Trophoblast cell (in vitro differentiated cells and primary cell): Measurements from ENCODE around the gene CLK2.

Source experiments
- DNase-seq, 2 donors: peaks; one replicate each; pipeline ENCODE4 v3.0.0-alpha.2; 2016
- H2AFZ ChIP-seq: 2 replicates; pipeline ENCODE4 v1.6.1; 2013; ENCODE audit warnings: low read length, moderate library complexity, mild to moderate bottlenecking; ENCODE audit not compliant: insufficient read depth, poor library complexity
- H2AK5ac ChIP-seq: 2 replicates; pipeline ENCODE4 v1.6.1; 2013; ENCODE audit warnings: mild to moderate bottlenecking, low read length
- H2BK120ac ChIP-seq: 2 replicates; pipeline ENCODE4 v1.6.1; 2013; ENCODE audit warnings: low read length, mild to moderate bottlenecking, moderate library complexity; ENCODE audit not compliant: insufficient read depth, poor library complexity
- H2BK12ac ChIP-seq: 2 replicates; pipeline ENCODE4 v1.6.1; 2013; ENCODE audit warnings: mild to moderate bottlenecking, low read length, moderate library complexity
- H2BK5ac ChIP-seq: 2 replicates; pipeline ENCODE4 v1.6.1; 2013; ENCODE audit warnings: low read length, low read depth, moderate library complexity, mild to moderate bottlenecking; ENCODE audit not compliant: poor library complexity
- H3K14ac ChIP-seq: 2 replicates; pipeline ENCODE4 v1.6.1; 2013; ENCODE audit warnings: mild to moderate bottlenecking, low read length
- H3K18ac ChIP-seq: 2 replicates; pipeline ENCODE4 v1.6.1; 2013; ENCODE audit warnings: mild to moderate bottlenecking, low read length
- H3K23ac ChIP-seq: 2 replicates; pipeline ENCODE4 v1.6.1; 2013; ENCODE audit warnings: low read length
- H3K27ac ChIP-seq: 2 replicates; pipeline ENCODE4 v1.5.1; 2013; ENCODE audit warnings: low read depth, mild to moderate bottlenecking, inconsistent platforms, low read length, moderate library complexity
- H3K27me3 ChIP-seq: 2 replicates; pipeline ENCODE4 v1.6.1; 2013; ENCODE audit warnings: inconsistent platforms, mild to moderate bottlenecking, low read length, moderate library complexity; ENCODE audit not compliant: insufficient read depth
- H3K36me3 ChIP-seq, 2 experiments: 1 replicate in 1 of 2; 2 replicates in 1 of 2; pipeline ENCODE4 v1.6.1; 2013; ENCODE audit warnings: low read length in 2 of 2, mild to moderate bottlenecking in 2 of 2, moderate library complexity in 1 of 2; ENCODE audit not compliant: insufficient read depth in 2 of 2, control insufficient read depth in 1 of 2
- H3K4ac ChIP-seq: 2 replicates; pipeline ENCODE4 v1.6.1; 2013; ENCODE audit warnings: low read depth, mild to moderate bottlenecking, low read length, moderate library complexity
- H3K4me1 ChIP-seq, 2 experiments: 1 replicate in 1 of 2; 2 replicates in 1 of 2; pipeline ENCODE4 v1.6.1; 2013; ENCODE audit warnings: low read length in 2 of 2, mild to moderate bottlenecking in 2 of 2, moderate library complexity in 1 of 2; ENCODE audit not compliant: insufficient read depth in 2 of 2, control insufficient read depth in 1 of 2
- H3K4me2 ChIP-seq: 2 replicates; pipeline ENCODE4 v1.6.1; 2013; ENCODE audit warnings: inconsistent platforms, mild to moderate bottlenecking, low read length, moderate library complexity
- H3K4me3 ChIP-seq: 2 replicates; pipeline ENCODE4 v1.5.1; 2013; ENCODE audit warnings: mild to moderate bottlenecking, low read depth, low read length, inconsistent platforms
- H3K79me1 ChIP-seq: one replicate; pipeline ENCODE4 v1.6.1; 2013; ENCODE audit warnings: low read length
- H3K79me2 ChIP-seq: 2 replicates; pipeline ENCODE4 v1.6.1; 2013; ENCODE audit warnings: low read length, mild to moderate bottlenecking; ENCODE audit not compliant: control insufficient read depth, insufficient read depth, poor library complexity
- H3K9ac ChIP-seq: 2 replicates; pipeline ENCODE4 v1.6.1; 2013; ENCODE audit warnings: mild to moderate bottlenecking, low read length
- H3K9me3 ChIP-seq: 2 replicates; pipeline ENCODE4 v1.6.1; 2013; ENCODE audit warnings: low read depth, mild to moderate bottlenecking, control low read depth, inconsistent platforms, low read length; ENCODE audit not compliant: insufficient read depth
- H4K12ac ChIP-seq: 2 replicates; pipeline ENCODE4 v1.6.1; 2013; ENCODE audit warnings: low read depth, mild to moderate bottlenecking, low read length, moderate library complexity
- H4K8ac ChIP-seq: 2 replicates; pipeline ENCODE4 v1.6.1; 2013; ENCODE audit warnings: low read depth, mild to moderate bottlenecking, low read length, moderate library complexity
- H4K91ac ChIP-seq: one replicate; pipeline ENCODE4 v1.6.1; 2013; ENCODE audit warnings: low read depth, mild to moderate bottlenecking, low read length, moderate library complexity
- WGBS: extraction: QIAGEN DNeasy Blood & Tissue Kit; methylation state at CpG from one replicate; pipeline ENCODE4 v1.1.7; 2013; ENCODE audit warnings: missing lambda C conversion rate; ENCODE audit not compliant: insufficient read length, insufficient coverage; ENCODE audit errors: extremely low coverage; 5-methylcytosine and 5-hydroxymethylcytosine counted together

CLK2 gene

DNA sequence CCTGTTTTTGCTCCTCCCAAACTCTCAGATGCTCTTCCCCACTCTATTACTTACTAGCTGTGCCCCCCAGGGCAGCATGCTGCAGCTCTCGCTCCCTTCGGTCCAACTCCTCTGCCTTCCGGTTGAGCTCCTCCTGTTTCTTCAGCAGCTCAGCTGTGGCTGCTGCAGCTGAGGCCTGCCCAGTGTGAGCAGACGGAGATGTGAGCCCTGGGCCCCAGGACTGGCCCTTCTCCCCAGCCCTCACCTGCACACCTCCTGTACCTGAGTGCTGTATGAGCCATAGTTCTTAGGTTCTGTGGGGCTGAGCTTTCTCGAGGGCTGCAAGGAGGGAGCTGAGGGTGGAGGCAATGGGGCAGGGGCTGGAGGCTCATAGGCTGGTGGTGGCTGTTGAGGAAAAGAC is 13.0 kb downstream of the CLK2 start:
- Histone ChIP-seq H4K12ac (no peak overlapping the region), H4K8ac (no peak overlapping the region), H3K36me3 (peaks cover 36 to 44% of the 10 kb centered on the region in 2 experiments), H2BK5ac (no peak overlapping the region), H2BK120ac (no peak overlapping the region), H3K14ac (no peak overlapping the region), H2AK5ac (no peak overlapping the region), H3K79me1 (peaks cover 9% of the 10 kb centered on the region), H3K79me2 (peaks cover 9% of the 10 kb centered on the region), H3K18ac (no peak overlapping the region), H4K91ac (no peak overlapping the region), H3K4ac (no peak overlapping the region), H3K27me3 (no peaks in the 10 kb centered on the region), H3K4me2 (no peak overlapping the region), H3K4me3 (no peak overlapping the region), H2BK12ac (no peak overlapping the region), H3K27ac (no peak overlapping the region), H3K9me3 (no peaks in the 10 kb centered on the region), H3K9ac (no peak overlapping the region), H2AFZ (no peak overlapping the region), H3K23ac (no peak overlapping the region), H3K4me1 (peaks cover 9 to 11% of the 10 kb centered on the region in 2 experiments)
- no peak for DNase-seq
- WGBS: no CpG with 5 or more reads among the region's 5 CpGs

GRCh38 chr1:155256058-155256852 is 17.0 kb downstream of the CLK2 start:
- no peak overlapping the region for H3K27ac ChIP-seq

DNA sequence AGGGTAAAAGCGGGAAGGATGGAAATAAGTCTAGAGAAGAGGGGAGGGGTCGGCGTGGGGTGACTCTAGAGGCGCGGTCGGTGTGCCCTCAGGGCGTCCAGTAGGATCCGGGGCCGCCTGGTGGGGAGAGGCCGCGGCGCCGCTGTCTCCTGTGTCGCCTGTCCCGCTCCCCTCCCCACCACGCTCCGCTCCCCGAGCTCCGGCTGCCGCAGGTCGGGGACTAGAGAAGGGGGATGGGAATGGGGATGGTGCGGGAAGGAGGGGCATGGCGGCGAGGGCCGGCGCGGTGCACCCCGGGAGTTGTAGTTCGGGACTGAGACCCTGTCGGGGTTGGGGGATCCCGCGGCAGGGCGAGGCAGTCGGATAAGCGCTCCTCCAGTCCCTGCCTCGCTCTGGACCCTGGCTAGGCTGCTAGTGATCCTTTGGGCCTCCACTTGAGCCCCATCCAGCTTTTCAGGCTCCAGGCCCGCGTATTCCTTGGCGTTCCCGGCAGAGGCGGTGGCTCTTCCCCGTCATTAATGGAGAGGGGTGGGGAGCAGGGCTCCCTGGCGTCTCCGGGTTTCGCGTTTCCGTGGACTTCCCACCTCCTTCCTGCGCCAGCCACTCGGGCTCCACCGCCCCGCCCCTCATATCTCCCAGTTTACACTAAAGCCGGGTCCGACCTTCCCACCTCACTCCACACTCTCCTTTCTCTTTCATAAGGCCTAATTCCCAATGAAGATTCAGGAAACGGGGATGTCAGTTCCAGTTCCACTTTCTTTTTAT is 17.9 kb downstream of the CLK2 start, which contains the start of gene ENTREP3:
TSS of gene ENTREP3 (minus strand) at position 241 of the 765 bp plus-strand sequence. CDS start 606 bp downstream, outside the sequence.
- Histone ChIP-seq H3K27ac (peak within 1 kb of the TSS; percentile 90), H3K4me3 (peak within 1 kb of the TSS; percentile 84), H2AK5ac (peak within 1 kb of the TSS; percentile 93), H3K14ac (peak within 1 kb of the TSS; percentile 90), H3K4me1 (peaks cover 21 to 24% of the 10 kb centered on the region in 2 experiments), H3K18ac (peak within 1 kb of the TSS; percentile 81), H3K9ac (peak within 1 kb of the TSS; percentile 92), H3K23ac (no peak within 1 kb of the TSS), H3K79me2 (peaks cover 10% of the 10 kb centered on the region), H4K12ac (peak within 1 kb of the TSS; percentile 66), H2BK5ac (peak within 1 kb of the TSS; percentile 70), H3K27me3 (no peaks in the 10 kb centered on the region), H4K91ac (peak within 1 kb of the TSS; percentile 81), H2BK12ac (peak within 1 kb of the TSS; percentile 46), H3K4me2 (peak within 1 kb of the TSS; percentile 96), H2AFZ (peak within 1 kb of the TSS; percentile 67), H4K8ac (peak within 1 kb of the TSS; percentile 80), H3K9me3 (no peaks in the 10 kb centered on the region), H2BK120ac (peak within 1 kb of the TSS; percentile 83), H3K36me3 (peaks cover 23 to 29% of the 10 kb centered on the region in 2 experiments), H3K4ac (peak within 1 kb of the TSS; percentile 62), H3K79me1 (peaks cover 13% of the 10 kb centered on the region)
- no CpG with 5 or more reads among the region's 54 CpGs for WGBS
- DNase-seq: peak; percentile 42 to 62

More at GRCh38 chr1:155256058-155256852, 17.0 kb downstream of the CLK2 start:
- H3K79me1 ChIP-seq: peaks cover 10% of the 10 kb centered on the region
- H2BK12ac ChIP-seq: no peak overlapping the region
- peak overlapping the region; percentile 78 for H4K8ac ChIP-seq
- peak overlapping the region; percentile 81 for H4K91ac ChIP-seq
- no peak for DNase-seq
- H3K4me3 ChIP-seq: peak overlapping the region; percentile 4
- H3K4me2 ChIP-seq: peak overlapping the region; percentile 96
- no peak overlapping the region for H3K4ac ChIP-seq
- H3K79me2 ChIP-seq: peaks cover 9% of the 10 kb centered on the region
- no CpG with 5 or more reads among the region's 20 CpGs for WGBS
- H3K9me3 ChIP-seq: no peaks in the 10 kb centered on the region
- no peak overlapping the region for H2BK120ac ChIP-seq
- H4K12ac ChIP-seq: peak overlapping the region; percentile 66
- H3K14ac ChIP-seq: peak overlapping the region; percentile 39
- H3K9ac ChIP-seq: no peak overlapping the region
- H2AK5ac ChIP-seq: peak overlapping the region; percentile 93
- H3K27me3 ChIP-seq: no peaks in the 10 kb centered on the region
- peaks cover 24 to 25% of the 10 kb centered on the region in 2 experiments for H3K36me3 ChIP-seq
- H3K4me1 ChIP-seq: peaks cover 24% of the 10 kb centered on the region in 2 experiments
- no peak overlapping the region for H3K18ac ChIP-seq
- no peak overlapping the region for H3K23ac ChIP-seq
- H2AFZ ChIP-seq: peak overlapping the region; percentile 50
- no peak overlapping the region for H2BK5ac ChIP-seq

GRCh38 chr1:155254714-155255242 is 18.5 kb downstream of the CLK2 start:
- H4K91ac ChIP-seq: peak overlapping the region; percentile 81
- H3K9me3 ChIP-seq: no peaks in the 10 kb centered on the region
- H2BK120ac ChIP-seq: peak overlapping the region; percentile 40
- peak overlapping the region; percentile 29 for H3K9ac ChIP-seq
- H3K27ac ChIP-seq: peak overlapping the region; percentile 90
- H3K14ac ChIP-seq: peak overlapping the region; percentile 90
- H3K79me2 ChIP-seq: peaks cover 11% of the 10 kb centered on the region
- peaks cover 13% of the 10 kb centered on the region for H3K79me1 ChIP-seq
- peak overlapping the region; percentile 96 for H3K4me2 ChIP-seq
- peak overlapping the region; percentile 69 for H2AK5ac ChIP-seq
- H3K23ac ChIP-seq: no peak overlapping the region
- H4K12ac ChIP-seq: peak overlapping the region; percentile 33
- H3K4me1 ChIP-seq: peaks cover 23 to 25% of the 10 kb centered on the region in 2 experiments
- H3K4ac ChIP-seq: peak overlapping the region; percentile 62
- peak overlapping the region; percentile 7 for H2BK12ac ChIP-seq
- peak overlapping the region; percentile 80 for H4K8ac ChIP-seq
- no peak overlapping the region for H2BK5ac ChIP-seq
- peak overlapping the region; percentile 84 for H3K4me3 ChIP-seq
- peak overlapping the region; percentile 67 for H2AFZ ChIP-seq
- WGBS: no CpG with 5 or more reads among the region's 35 CpGs
- H3K27me3 ChIP-seq: no peaks in the 10 kb centered on the region
- peaks cover 19 to 27% of the 10 kb centered on the region in 2 experiments for H3K36me3 ChIP-seq
- no peak for DNase-seq
- H3K18ac ChIP-seq: peak overlapping the region; percentile 81
